A549 (cell line): ENCODE results near the gene TGFBR2. TPM values are rescaled to one million over a fixed set of nuclear protein-coding genes. Genes with fewer than 3 reads are reported as not detected.
A peak's percentile ranks its signal among the peaks of the same experiment; 100 is the strongest.

ENCODE experiments used
- ATAC-seq, 2 experiments: fragments of 200-7000 bp in 1 of 2; fragments of >200 bp in 1 of 2; cut with Nextera tagmentation in 1 of 2; cut with Tn5 transposase in 1 of 2; 3 replicates each; pipeline versions ENCODE4 v1.8.0 to v1.9.1; 2018 to 2020; ENCODE audit warnings: mild to moderate bottlenecking in 1 of 2, moderate library complexity in 1 of 2
- CTCF ChIA-PET: fragments of 300-600 bp; sonication (Branson Sonifier 250); formaldehyde crosslinking; extraction: SDS; loops from one replicate; lab custom pipeline; 2021; ENCODE audit warnings: antibody characterized with exemption, inconsistent platforms; lab: Yijun Ruan, JAX
- POLR2A ChIA-PET: fragments of 350-600 bp; formaldehyde crosslinking; extraction: SDS; loops from one replicate; lab custom pipeline; 2021; ENCODE audit warnings: antibody characterized with exemption, inconsistent platforms; lab: Yijun Ruan, JAX
- DNase-seq, 2 experiments: peaks; one replicate each; pipeline versions ENCODE4 v3.0.0 to v3.0.0-alpha.2; 2011 to 2016; ENCODE audit warnings: low read depth in 1 of 2, low spot score in 1 of 2
- FAIRE-seq: peaks from 2 replicates; lab custom pipeline; 2011; peaks lifted over from hg19 to GRCh38; lab: Jason Lieb, UNC
- H3K27ac ChIP-seq, 2 experiments: fragments of >200 bp; sonication (Bioruptor Twin); formaldehyde crosslinking; 3 replicates each; pipeline ENCODE4 v1.5.1; 2016 to 2017
- H3K4me1 ChIP-seq: fragments of >200 bp; sonication (Bioruptor Twin); formaldehyde crosslinking; 3 replicates; pipeline ENCODE4 v1.6.1; 2016
- H3K4me2 ChIP-seq: fragments of >200 bp; sonication (Bioruptor Twin); formaldehyde crosslinking; 3 replicates; pipeline ENCODE4 v1.6.1; 2016
- H3K4me3 ChIP-seq: fragments of >200 bp; sonication (Bioruptor Twin); formaldehyde crosslinking; 3 replicates; pipeline ENCODE4 v1.5.1; 2016
- H3K9me3 ChIP-seq: fragments of >200 bp; sonication (Bioruptor Twin); formaldehyde crosslinking; 3 replicates; pipeline ENCODE4 v1.6.1; 2016
- BCL3 ChIP-seq: fragments of >200 bp; sonication (Bioruptor Twin); formaldehyde crosslinking; IDR thresholded peaks from 3 replicates; pipeline ENCODE4 v1.6.1; 2016
- CBX2 ChIP-seq: fragments of 200-600 bp; sonication (generic); IDR thresholded peaks from 2 replicates; pipeline ENCODE4 v1.6.1; 2016; ENCODE audit warnings: low read depth, mild to moderate bottlenecking, borderline replicate concordance
- CEBPB ChIP-seq, 2 experiments: fragments of >200 bp in 1 of 2; sonication (Bioruptor Twin) in 1 of 2; formaldehyde crosslinking in 1 of 2; IDR thresholded peaks; 2 replicates each; pipeline ENCODE4 v1.6.1; 2012 to 2016
- ESRRA ChIP-seq: fragments of 150-350 bp; IDR thresholded peaks from 2 replicates; pipeline ENCODE4 v1.6.1; 2014; ENCODE audit warnings: mild to moderate bottlenecking, low read length, borderline replicate concordance
- FOSB ChIP-seq: fragments of 250-450 bp; sonication (Bioruptor Pico); IDR thresholded peaks from 2 replicates; pipeline ENCODE4 v1.5.0; 2020; ENCODE audit warnings: mild to moderate bottlenecking, moderate library complexity
- FOSL2 ChIP-seq, 2 experiments: fragments of 450-650 bp in 1 of 2; fragments of >200 bp in 1 of 2; sonication (Bioruptor Twin) in 1 of 2; formaldehyde crosslinking; IDR thresholded peaks; 2 replicates each; pipeline versions ENCODE4 v1.5.0 to v1.6.1; 2016 to 2020; ENCODE audit warnings: mild to moderate bottlenecking in 1 of 2, moderate library complexity in 1 of 2
- HDAC2 ChIP-seq: fragments of 200-600 bp; sonication (generic); IDR thresholded peaks from 2 replicates; pipeline ENCODE4 v1.6.1; 2016
- HES2 ChIP-seq: fragments of >200 bp; sonication (Bioruptor Twin); formaldehyde crosslinking; IDR thresholded peaks from 2 replicates; pipeline ENCODE4 v1.6.1; 2016
- HEYL ChIP-seq: fragments of 250-450 bp; sonication (Bioruptor Pico); IDR thresholded peaks from 2 replicates; pipeline ENCODE4 v1.8.0; 2021; ENCODE audit warnings: mild to moderate bottlenecking, moderate library complexity
- PHF8 ChIP-seq: fragments of 200-600 bp; sonication (generic); IDR thresholded peaks from 2 replicates; pipeline ENCODE4 v1.6.1; 2016; ENCODE audit warnings: low read depth, mild to moderate bottlenecking, antibody characterized with exemption, moderate library complexity, borderline replicate concordance
- RNF2 ChIP-seq: fragments of 200-600 bp; sonication (generic); IDR thresholded peaks from 2 replicates; pipeline ENCODE4 v1.6.1; 2016; ENCODE audit warnings: low read depth, mild to moderate bottlenecking, antibody characterized with exemption, moderate library complexity, borderline replicate concordance
- SREBF2 ChIP-seq: fragments of 450-650 bp; IDR thresholded peaks from 2 replicates; pipeline ENCODE4 v1.6.1; 2014; ENCODE audit warnings: mild to moderate bottlenecking, moderate library complexity
- TFCP2L1 ChIP-seq: fragments of 250-450 bp; sonication (Bioruptor Pico); IDR thresholded peaks from 2 replicates; pipeline ENCODE4 v1.5.0; 2021; ENCODE audit warnings: mild to moderate bottlenecking
- ZC3H11A ChIP-seq: fragments of 450-650 bp; IDR thresholded peaks from 2 replicates; pipeline ENCODE4 v1.6.1; 2014; ENCODE audit warnings: antibody characterized with exemption, mild to moderate bottlenecking
- ZFP36 ChIP-seq: fragments of 450-650 bp; IDR thresholded peaks from 2 replicates; pipeline ENCODE4 v1.6.1; 2014; ENCODE audit warnings: borderline replicate concordance; ENCODE audit not compliant: partially characterized antibody
- ZNF302 ChIP-seq: fragments of 250-450 bp; sonication (Bioruptor Pico); IDR thresholded peaks from 2 replicates; pipeline ENCODE4 v1.9.0; 2021; ENCODE audit warnings: inconsistent platforms, mild to moderate bottlenecking, moderate library complexity
- WGBS: methylation state at CpG from one replicate; pipeline ENCODE4 v1.1.6; 2017; ENCODE audit errors: missing lambda C conversion rate; 5-methylcytosine and 5-hydroxymethylcytosine counted together
- polyA plus RNA-seq, 4 experiments: library from polyadenylated mRNA; depleted of rRNA in 3 of 4; stranded (reverse); fragments of >200 nt; fragmentation: RNase III in 1 of 4; extraction: RNeasy Plus Mini Kit Qiagen cat#74134 plus additional on column Dnase treatment in 1 of 4; gene quantifications; 2 replicates in 3 of 4; 3 replicates in 1 of 4; pipeline ENCODE4 v1.2.3, GENCODE V29; 2011 to 2017

TGFBR2 gene
- polyA plus RNA-seq, 2 of the 4 experiments (the other 2 are of a cell fraction): 48.5 to 97.4 TPM

- 100% methylated on average over 1 of the region's 1 CpG for WGBS
- CTCF ChIA-PET: interaction anchor here (1.4 kb wide), 1 partner anchor 74 kb away, joined by 5 read pairs; no protein-coding TSS in a partner anchor
- H3K4me3 ChIP-seq: no peak overlapping the region
- FAIRE-seq (no peak), ATAC-seq (no peak), DNase-seq (no peak)
- H3K4me1 ChIP-seq: peaks cover 88% of the 10 kb centered on the region
- no peaks in the 10 kb centered on the region for H3K9me3 ChIP-seq
- TF ChIP-seq FOSB (no peak), SREBF2 (no peak), HES2 (no peak), FOSL2 (IDR thresholded peaks at IDR 0.05) (no peak), FOSL2 (CRISPR knock-in tag; IDR thresholded peaks at IDR 0.05) (no peak), ZNF302 (CRISPR knock-in tag) (no peak), CEBPB (IDR thresholded peaks at IDR 0.05) (no peak), RNF2 (no peak), HDAC2 (no peak), BCL3 (no peak), ESRRA (no peak), HEYL (CRISPR knock-in tag) (no peak), PHF8 (no peak), CBX2 (no peak)
- no peak overlapping the region for H3K4me2 ChIP-seq
- POLR2A ChIA-PET: no interaction called here
- H3K27ac ChIP-seq: peak overlapping the region in 1 of 2 experiments; percentile 22; a peak in 1 of 6 replicates
Observed at GRCh38 chr3:30619318-30619717, 12.9 kb downstream of the TGFBR2 start.

- no peak for FAIRE-seq
- ATAC-seq: 0 out of 6 replicates have a peak, but pooled peaks of 1 of the 2 experiments have one; percentile 28
- CTCF ChIA-PET: interaction anchor here (0.7 to 1.1 kb wide), 4 partner anchors 13 to 1352 kb away, joined by 3 to 4 read pairs (median 3); no protein-coding TSS in a partner anchor
- 0 out of 3 replicates have a peak overlapping the region, but pooled peaks have one; percentile 5 for H3K4me2 ChIP-seq
- POLR2A ChIA-PET: no interaction called here
- peak overlapping the region; percentile 14 to 42; a peak in 4 of 6 replicates for H3K27ac ChIP-seq
- no peak for DNase-seq
- H3K9me3 ChIP-seq: no peaks in the 10 kb centered on the region
- WGBS: 75% methylated on average over 4 of the region's 4 CpGs
- TF ChIP-seq ZFP36 (no peak), FOSL2 (IDR thresholded peaks at IDR 0.05) (no peak), FOSL2 (CRISPR knock-in tag; IDR thresholded peaks at IDR 0.05) (peak; percentile 44)
- no peak overlapping the region for H3K4me3 ChIP-seq
- H3K4me1 ChIP-seq: peaks cover 88% of the 10 kb centered on the region
Observed at GRCh38 chr3:30620402-30621360, 14.3 kb downstream of the TGFBR2 start.

- 59% methylated on average over 2 of the region's 2 CpGs for WGBS
- ChIA-PET CTCF (interaction anchor here (0.7 to 1.1 kb wide), 2 partner anchors 579 to 1352 kb away, joined by 3 to 4 read pairs; no protein-coding TSS in a partner anchor), POLR2A (no interaction called here)
- no peak for TF ChIP-seq HEYL (CRISPR knock-in tag)
- TF ChIP-seq, all 56 proteins: peak for 0
- Histone ChIP-seq H3K4me2 (no peak overlapping the region), H3K27ac (peak overlapping the region in 1 of 2 experiments; percentile 42; a peak in 2 of 6 replicates), H3K9me3 (no peaks in the 10 kb centered on the region), H3K4me3 (no peak overlapping the region), H3K4me1 (peaks cover 88% of the 10 kb centered on the region)
- no peak for FAIRE-seq
- no peak for ATAC-seq
- DNase-seq: no peak
Observed at GRCh38 chr3:30621576-30621975, 15.2 kb downstream of the TGFBR2 start.

GRCh38 chr3:30622047-30622545, 15.7 kb downstream of the TGFBR2 start:
- Histone ChIP-seq H3K4me3 (no peak overlapping the region), H3K27ac (peak overlapping the region in 1 of 2 experiments; percentile 53; a peak in 2 of 6 replicates), H3K4me2 (no peak overlapping the region), H3K9me3 (no peaks in the 10 kb centered on the region), H3K4me1 (peaks cover 88% of the 10 kb centered on the region)
- FAIRE-seq (no peak), DNase-seq (no peak), ATAC-seq (no peak)
- POLR2A ChIA-PET: no interaction called here
- TF ChIP-seq ZC3H11A: 0 out of 2 replicates have a peak, but pooled peaks have one; percentile 4
- TF ChIP-seq TFCP2L1: no peak
- CTCF ChIA-PET: interaction anchor here (0.9 to 1.6 kb wide), 2 partner anchors 10 to 579 kb away, joined by 3 to 5 read pairs; no protein-coding TSS in a partner anchor
